Left kidney (tissue), 8 donors: ENCODE measurements around the gene HIC1. TPM values are rescaled to one million over a fixed set of nuclear protein-coding genes. Genes with fewer than 3 reads are reported as not detected.
"Not testable (repeated sequence)": the region's sequence is repeated elsewhere in the genome, so short reads cannot be mapped to it uniquely, and the experiment has no call there.

Experiments used
- DNase-seq: peaks from one replicate; pipeline ENCODE4 v3.0.0-alpha.2; 2013
- long read RNA-seq, 8 donors: transcript quantifications; one replicate each; lab custom pipeline, GENCODE V29; 2026
- polyA plus RNA-seq: library from polyadenylated mRNA; unstranded; fragments of 120-200 nt; gene quantifications from one replicate; pipeline ENCODE4 v1.2.1, GENCODE V29; 2013; ENCODE audit not compliant: insufficient read length

The HIC1 gene, protein sequence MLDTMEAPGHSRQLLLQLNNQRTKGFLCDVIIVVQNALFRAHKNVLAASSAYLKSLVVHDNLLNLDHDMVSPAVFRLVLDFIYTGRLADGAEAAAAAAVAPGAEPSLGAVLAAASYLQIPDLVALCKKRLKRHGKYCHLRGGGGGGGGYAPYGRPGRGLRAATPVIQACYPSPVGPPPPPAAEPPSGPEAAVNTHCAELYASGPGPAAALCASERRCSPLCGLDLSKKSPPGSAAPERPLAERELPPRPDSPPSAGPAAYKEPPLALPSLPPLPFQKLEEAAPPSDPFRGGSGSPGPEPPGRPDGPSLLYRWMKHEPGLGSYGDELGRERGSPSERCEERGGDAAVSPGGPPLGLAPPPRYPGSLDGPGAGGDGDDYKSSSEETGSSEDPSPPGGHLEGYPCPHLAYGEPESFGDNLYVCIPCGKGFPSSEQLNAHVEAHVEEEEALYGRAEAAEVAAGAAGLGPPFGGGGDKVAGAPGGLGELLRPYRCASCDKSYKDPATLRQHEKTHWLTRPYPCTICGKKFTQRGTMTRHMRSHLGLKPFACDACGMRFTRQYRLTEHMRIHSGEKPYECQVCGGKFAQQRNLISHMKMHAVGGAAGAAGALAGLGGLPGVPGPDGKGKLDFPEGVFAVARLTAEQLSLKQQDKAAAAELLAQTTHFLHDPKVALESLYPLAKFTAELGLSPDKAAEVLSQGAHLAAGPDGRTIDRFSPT
- polyA plus RNA-seq = 13.2 TPM
- long read RNA-seq, donor 1, transcript HIC1-206 (1 exons, 725 nt) = minor isoform, 8 of 53 reads
- long read RNA-seq, donor 1, transcript HIC1-205 (2 exons, 1,134 nt) = major isoform, 19 of 53 reads
- long read RNA-seq, donor 1, partial matches to known transcripts = 24 of 53 reads
- long read RNA-seq, donor 1, other reads (novel, unspliced or antisense) = 0 of 53 reads
- long read RNA-seq, donor 2, transcript HIC1-205 (2 exons, 1,134 nt) = major isoform, 11 of 16 reads
- long read RNA-seq, donor 2, transcript HIC1-206 (1 exons, 725 nt) = minor isoform, 5 of 16 reads
- long read RNA-seq, donor 2, partial matches to known transcripts = 0 of 16 reads
- long read RNA-seq, donor 2, other reads (novel, unspliced or antisense) = 0 of 16 reads
- long read RNA-seq, donor 3, transcript HIC1-205 (2 exons, 1,134 nt) = major isoform, 11 of 14 reads
- long read RNA-seq, donor 3, partial matches to known transcripts = 0 of 14 reads
- long read RNA-seq, donor 3, other reads (novel, unspliced or antisense) = 0 of 14 reads
- long read RNA-seq, donor 4, partial matches to known transcripts = 0 of 2 reads
- long read RNA-seq, donor 4, other reads (novel, unspliced or antisense) = 0 of 2 reads
- long read RNA-seq, donor 5, transcript HIC1-205 (2 exons, 1,134 nt) = major isoform, 25 of 31 reads
- long read RNA-seq, donor 5, transcript HIC1-206 (1 exons, 725 nt) = minor isoform, 6 of 31 reads
- long read RNA-seq, donor 5, partial matches to known transcripts = 0 of 31 reads
- long read RNA-seq, donor 5, other reads (novel, unspliced or antisense) = 0 of 31 reads
- long read RNA-seq, donor 6, transcript HIC1-205 (2 exons, 1,134 nt) = major isoform, 23 of 25 reads
- long read RNA-seq, donor 6, partial matches to known transcripts = 0 of 25 reads
- long read RNA-seq, donor 6, other reads (novel, unspliced or antisense) = 0 of 25 reads
- long read RNA-seq, donor 7, transcript HIC1-206 (1 exons, 725 nt) = minor isoform, 8 of 28 reads
- long read RNA-seq, donor 7, transcript HIC1-205 (2 exons, 1,134 nt) = major isoform, 17 of 28 reads
- long read RNA-seq, donor 7, partial matches to known transcripts = 0 of 28 reads
- long read RNA-seq, donor 7, other reads (novel, unspliced or antisense) = 0 of 28 reads
- long read RNA-seq, donor 8, partial matches to known transcripts = 14 of 19 reads
- long read RNA-seq, donor 8, other reads (novel, unspliced or antisense) = 0 of 19 reads

- DNase-seq = no peak
Measured at GRCh38 chr17:2054512-2055291, at the start of gene HIC1. TSS of gene HIC1 (plus strand) at chr17:2055103. CDS start at chr17:2056691, 1,588 bp downstream.

- no peak for DNase-seq
Measured at GRCh38 chr17:2008332-2009126, 46.4 kb upstream of the HIC1 start.

DNA sequence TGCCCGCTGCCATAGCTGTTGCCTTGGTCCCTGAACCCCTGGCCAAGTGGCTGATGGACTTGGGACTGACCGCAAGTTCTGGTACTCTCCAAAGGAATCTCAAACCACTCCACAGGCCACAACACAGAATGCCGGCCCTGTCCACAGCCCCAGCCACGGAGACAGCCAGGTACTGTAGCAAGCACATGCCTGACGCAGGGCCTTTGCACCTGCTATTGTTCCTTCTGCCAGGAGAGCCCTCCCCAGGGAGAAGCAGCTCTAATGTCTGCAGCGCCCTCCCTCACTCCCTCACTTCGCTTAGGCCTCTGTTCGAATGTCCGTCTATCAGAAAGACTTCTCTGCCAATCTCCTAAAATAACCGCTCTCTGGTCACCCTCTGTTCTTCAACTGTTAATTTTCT lies 45.2 kb upstream of the HIC1 start:
- no peak for DNase-seq

DNA sequence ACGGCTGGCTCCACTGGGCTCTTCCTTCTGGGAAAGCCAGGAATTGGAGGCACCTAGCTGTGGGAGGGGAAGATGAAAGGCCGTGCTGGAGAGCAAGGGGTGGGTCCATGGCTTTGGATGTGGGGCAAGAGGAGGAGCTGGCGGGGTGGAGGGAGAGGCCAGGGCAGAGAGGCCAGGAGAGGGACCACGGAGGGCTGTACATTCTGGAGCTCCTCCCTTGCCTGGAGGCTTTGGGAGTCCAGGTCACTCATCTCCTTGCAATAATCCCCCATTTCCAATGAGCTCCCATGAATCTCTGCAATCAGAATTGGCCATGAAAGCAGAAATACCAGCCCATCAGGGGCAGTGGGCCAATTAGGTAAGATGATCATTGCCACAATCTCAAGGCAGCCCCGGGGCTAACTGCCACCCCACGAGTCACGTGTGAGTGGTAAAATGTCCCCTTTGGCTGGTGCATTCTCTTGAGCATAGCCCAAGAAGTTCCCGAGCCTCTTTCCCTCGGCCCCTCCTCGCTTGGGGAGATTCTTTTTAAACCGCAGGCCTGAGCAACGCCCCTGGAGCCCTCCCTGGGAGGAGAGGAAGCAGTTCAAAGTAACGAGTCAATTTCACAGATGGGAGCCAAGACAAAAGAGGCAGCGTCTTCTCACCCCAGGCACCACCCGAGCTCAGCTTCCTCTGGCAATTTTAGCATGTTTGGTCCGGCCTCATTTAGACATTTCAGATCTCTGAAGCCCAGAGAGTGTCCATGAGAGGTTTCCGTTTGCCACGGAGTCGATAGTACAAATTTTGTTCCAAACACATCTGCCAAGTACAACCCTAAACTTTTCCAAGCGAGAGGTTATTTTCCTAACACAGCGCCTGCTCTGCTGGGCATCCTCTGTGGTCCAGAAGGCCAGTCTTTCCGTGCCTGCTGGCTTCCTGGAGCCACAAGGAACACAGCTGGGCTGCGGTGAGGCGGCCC lies 43.2 kb upstream of the HIC1 start:
- no peak for DNase-seq

DNA sequence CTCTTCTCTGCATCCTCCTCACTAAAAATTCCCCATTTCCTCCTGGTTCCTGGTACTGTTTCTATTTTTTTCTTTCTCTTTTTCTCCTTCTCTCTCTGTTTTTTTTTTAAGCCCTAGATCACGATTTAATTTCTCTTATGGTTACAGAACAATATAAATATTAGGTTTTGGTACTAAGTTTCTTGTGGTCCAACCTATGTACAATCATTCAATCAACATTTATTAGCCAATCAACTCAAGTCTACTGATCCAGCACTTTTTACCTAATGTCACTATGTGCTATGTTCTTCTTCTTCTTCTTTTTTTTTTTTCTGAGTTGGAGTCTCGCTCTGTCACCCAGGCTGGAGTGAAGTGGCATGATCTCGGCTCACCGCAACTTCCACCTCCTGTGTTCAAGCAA lies 42.4 kb upstream of the HIC1 start:
- no peak for DNase-seq

DNA sequence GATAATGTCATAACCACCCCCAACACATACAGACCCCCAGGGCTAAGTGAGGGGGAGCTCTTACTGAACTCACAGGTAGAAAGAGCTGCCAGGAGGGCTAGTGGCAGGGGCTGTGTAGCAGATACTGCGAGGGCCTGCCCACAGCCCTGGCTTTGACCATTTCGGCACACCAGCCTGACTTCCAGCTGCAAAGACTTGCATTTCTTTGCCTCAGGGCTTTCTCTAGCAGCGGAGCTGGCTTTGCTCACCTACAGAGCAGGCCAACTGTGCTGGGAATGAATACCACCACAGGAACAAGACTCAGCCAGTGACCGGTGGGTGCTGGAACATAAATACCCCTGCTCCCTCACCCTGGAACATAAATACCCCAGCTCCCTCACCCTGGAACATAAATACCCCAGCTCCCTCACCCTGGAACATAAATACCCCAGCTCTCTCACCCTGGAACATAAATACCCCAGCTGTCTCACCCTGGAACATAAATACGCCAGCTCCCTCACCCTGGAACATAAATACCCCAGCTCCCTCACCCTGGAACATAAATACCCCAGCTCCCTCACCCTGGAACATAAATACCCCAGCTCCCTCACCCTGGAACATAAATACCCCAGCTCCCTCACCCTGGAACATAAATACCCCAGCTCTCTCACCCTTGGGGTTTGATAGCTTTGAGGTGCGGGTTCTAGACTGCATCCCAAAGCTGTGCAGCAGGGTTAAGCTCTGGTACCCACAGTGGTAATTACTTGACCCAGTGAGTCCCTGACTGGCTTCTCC lies 41.5 kb upstream of the HIC1 start:
- not testable (repeated sequence) for DNase-seq

- DNase-seq = no peak
Measured at GRCh38 chr17:2013994-2014317, 40.9 kb upstream of the HIC1 start.

GRCh38 chr17:2015314-2015713 lies 39.6 kb upstream of the HIC1 start:
- no peak for DNase-seq

- DNase-seq = no peak
Measured at GRCh38 chr17:2016494-2016893, 38.4 kb upstream of the HIC1 start.

DNA sequence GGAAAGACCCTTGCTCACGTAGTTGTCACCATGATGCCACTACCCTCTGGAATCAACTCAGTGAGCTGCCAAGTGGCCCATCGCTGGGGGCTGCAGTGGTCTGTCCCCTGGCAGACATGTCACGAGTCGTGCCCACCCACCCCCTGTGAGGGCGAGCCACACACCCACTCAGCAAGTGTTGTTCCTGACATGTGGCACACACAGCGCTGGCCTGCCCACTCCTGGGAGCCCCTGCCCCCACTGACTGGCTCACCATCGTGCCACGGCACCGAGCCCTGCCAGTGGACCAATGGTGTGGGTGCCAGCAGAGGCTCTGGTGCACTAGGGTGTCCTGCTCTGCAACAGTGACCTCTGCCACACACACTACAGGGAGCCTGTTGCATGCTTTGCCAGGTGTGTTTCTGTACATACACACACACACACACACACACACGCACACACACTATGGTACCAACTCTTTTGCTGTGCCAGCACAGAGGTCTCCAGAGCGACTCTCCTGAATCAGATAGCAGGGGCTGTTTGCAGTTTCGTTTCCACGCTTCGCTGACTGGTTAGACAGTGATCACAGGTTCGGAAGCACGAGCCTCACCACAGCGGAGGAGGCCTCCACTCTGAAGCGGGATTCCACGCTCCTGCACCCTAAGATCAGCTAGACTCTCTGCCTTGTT lies 37.5 kb upstream of the HIC1 start:
- DNase-seq = no peak

GRCh38 chr17:2018716-2019510 lies 36.0 kb upstream of the HIC1 start:
- no peak for DNase-seq

GRCh38 chr17:2019723-2020122 lies 35.2 kb upstream of the HIC1 start:
- no peak for DNase-seq

- no peak for DNase-seq
Measured at GRCh38 chr17:2020721-2021120, 34.2 kb upstream of the HIC1 start.

DNA sequence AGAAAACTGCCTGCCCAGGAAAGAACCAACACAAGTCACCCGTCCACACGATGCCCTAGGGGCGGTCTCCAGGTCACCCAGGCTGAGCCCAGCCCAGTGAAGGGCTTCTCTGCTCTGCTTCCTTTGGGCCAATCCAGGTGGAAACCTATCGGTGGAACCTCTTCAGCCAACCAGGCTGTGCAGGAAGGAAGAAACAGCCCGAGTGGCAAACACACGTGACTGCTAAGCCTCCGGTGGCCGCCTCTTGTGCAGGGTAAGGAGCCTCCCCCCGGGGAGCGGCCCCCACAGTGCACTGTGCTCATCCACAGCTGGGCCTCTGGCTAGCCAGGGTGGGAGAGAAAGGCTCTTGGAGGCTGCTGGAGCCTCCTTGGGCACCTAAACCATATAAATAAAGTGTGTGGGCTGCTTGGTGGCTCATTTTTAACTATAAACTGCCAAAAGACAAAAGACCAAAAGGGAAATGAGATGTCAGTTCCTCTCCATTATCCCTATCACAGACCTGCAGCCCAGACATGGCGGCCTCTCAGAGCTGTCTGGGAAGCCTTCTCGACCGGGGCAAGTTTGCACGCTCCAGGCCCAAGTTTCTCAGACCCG lies 32.2 kb upstream of the HIC1 start:
- no peak for DNase-seq

GRCh38 chr17:2023256-2023655 lies 31.6 kb upstream of the HIC1 start:
- no peak for DNase-seq
